AG09319 (cell line): Measurements from ENCODE around the gene ATG7.

Experiments used
- DNase-seq: peaks from one replicate; pipeline ENCODE4 v3.0.0-alpha.2; 2010; ENCODE audit warnings: low read depth; ENCODE audit errors: extremely low read depth
- TF ChIP-seq, protein P1 (sequence below): IDR thresholded peaks from 2 replicates; pipeline ENCODE4 v1.5.1; 2011; ENCODE audit warnings: low read depth, mild to moderate bottlenecking, inconsistent platforms, low read length, moderate library complexity

The ATG7 gene

DNA sequence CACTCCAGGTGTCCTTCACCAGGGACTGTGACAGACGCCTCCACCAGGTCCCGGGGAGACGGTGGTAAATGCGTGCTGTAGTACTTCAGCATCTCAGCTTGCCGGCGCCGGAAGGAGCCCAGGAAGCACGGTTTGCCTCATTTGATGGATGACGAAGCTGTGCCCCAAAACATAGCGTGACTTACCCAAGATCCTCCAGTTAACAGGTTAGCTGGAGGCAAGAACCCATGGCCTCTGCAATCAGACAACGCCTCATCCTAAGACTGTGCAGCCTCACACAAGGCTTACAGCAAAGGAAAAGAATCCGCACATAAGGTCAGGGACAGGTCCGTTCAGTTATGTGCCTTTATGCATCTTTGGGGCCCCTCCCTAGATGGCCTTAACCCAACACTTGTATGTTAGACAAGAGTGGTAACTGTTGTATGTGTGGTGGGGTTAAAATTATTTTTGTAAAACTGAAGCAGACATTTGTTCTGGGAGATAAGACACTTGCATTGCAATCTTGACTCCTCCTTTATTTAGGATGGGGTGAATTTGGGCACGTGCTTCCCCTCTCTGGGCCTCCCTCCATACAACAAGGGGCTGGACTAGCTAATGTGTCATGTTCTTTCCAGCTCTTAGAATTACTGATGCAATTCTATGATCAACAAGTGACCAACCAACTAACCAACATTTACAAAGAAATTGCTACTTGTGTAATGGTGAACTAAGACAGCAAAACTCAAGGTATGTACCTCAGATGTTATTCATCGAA lies 332.1 kb downstream of the ATG7 start:
- DNase-seq = no peak
- TF ChIP-seq, protein P1, sequence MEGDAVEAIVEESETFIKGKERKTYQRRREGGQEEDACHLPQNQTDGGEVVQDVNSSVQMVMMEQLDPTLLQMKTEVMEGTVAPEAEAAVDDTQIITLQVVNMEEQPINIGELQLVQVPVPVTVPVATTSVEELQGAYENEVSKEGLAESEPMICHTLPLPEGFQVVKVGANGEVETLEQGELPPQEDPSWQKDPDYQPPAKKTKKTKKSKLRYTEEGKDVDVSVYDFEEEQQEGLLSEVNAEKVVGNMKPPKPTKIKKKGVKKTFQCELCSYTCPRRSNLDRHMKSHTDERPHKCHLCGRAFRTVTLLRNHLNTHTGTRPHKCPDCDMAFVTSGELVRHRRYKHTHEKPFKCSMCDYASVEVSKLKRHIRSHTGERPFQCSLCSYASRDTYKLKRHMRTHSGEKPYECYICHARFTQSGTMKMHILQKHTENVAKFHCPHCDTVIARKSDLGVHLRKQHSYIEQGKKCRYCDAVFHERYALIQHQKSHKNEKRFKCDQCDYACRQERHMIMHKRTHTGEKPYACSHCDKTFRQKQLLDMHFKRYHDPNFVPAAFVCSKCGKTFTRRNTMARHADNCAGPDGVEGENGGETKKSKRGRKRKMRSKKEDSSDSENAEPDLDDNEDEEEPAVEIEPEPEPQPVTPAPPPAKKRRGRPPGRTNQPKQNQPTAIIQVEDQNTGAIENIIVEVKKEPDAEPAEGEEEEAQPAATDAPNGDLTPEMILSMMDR = no peak

DNA sequence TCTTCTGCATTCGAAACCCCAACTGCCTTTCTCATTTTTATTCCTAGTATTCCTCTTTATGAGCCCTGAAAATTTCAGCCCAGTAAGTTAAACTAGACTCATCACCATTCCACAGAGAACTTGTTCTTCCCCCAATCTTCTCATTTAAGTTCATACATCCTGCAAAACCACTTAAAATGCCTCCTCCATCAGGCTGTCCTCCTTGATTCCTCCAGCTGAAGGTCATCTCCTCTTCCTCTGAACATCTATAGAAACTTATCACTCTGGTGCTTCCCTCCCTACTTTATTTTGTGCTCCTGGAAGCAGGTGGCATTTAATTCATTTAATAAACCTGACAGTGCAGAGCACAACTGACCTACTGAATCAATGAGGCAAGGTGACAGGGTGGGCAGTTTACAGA lies 333.2 kb downstream of the ATG7 start:
- no peak for DNase-seq
- TF ChIP-seq, protein P1 = no peak

DNA sequence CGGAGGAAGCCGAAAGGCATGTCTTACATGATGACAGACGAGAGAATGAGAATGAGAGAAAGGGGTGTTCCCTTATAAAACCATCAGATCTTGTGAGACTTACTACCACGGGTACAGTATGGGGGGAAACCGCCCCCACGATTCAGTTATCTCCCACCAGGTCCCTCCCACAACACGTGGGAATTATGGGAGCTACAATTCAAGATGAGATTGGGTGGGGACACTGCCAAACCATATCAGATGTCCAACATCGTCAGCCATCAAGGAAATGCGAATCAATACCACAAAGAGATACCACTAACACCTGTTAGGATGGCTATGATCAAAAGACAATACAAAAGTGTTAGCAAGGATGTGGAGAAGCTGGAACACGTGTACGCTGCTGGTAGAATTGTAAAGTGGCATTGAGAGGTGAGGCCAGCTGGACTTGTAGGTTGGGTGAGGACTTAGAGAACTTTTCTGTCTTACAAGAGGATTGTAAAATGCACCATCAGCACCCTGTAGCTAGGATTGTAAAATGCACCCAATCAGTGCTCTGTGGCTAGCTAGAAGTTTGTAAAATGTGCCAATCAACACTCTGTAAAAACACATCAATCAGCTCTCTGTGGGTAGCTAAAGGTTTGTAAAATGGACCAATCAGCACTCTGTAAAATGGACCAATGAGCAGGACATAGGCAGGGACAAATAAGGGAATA lies 334.0 kb downstream of the ATG7 start:
- TF ChIP-seq, protein P1 = no peak
- no peak for DNase-seq

DNA sequence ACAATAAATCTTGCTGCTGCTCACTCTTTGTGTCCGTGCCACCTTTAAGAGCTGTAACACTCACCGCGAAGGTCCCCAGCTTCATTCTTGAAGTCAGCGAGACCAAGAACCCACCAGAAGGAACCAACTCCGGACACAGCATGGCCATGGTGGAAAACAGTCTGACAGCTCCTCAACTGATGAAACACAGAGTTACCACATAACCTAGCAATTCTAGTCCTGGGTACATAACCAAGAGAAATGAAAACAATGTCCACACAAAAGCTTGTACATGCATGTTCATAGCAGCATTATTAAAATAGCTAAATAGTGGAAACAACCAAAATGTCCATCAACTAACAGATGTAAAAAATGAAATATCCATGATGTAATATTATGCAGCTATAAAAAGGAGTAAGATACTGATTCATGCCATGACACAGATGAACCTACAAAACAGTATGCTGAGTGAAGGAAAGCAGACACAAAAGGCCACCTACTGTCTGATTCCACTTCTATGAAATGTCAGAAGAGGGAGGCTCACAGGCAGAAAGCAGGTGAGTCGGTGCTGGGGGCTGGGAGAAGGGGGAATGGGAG lies 334.8 kb downstream of the ATG7 start:
- TF ChIP-seq, protein P1 = no peak
- no peak for DNase-seq
